ENCODE data around the gene SPN. TPM values are rescaled to one million over a fixed set of nuclear protein-coding genes. Genes with fewer than 3 reads are reported as not detected.

The SPN gene
- total RNA-seq, 1 donor from 2014 or later = 10.3 TPM

- DNase-seq (ENCODE audit: low spot score in 2 of 2) = no peak
- Histone ChIP-seq H3K9me3 (no peaks in the 10 kb centered on the region), H3K27ac (no peak overlapping the region), H3K4me3 (no peak overlapping the region), H3K4me1 (peaks cover 0 to 2% of the 10 kb centered on the region in 2 donors), H3K36me3 (no peaks in the 10 kb centered on the region), H3K27me3 (no peaks in the 10 kb centered on the region)
- intact Hi-C loops (cut with DNase I) = no loop called here
- no peak for TF ChIP-seq CTCF (IDR thresholded peaks at IDR 0.05)
Measured at GRCh38 chr16:29668267-29668666, 5.2 kb downstream of the SPN start.

- Histone ChIP-seq H3K4me1 (no peaks in the 10 kb centered on the region), H3K36me3 (no peaks in the 10 kb centered on the region), H3K27me3 (no peaks in the 10 kb centered on the region), H3K4me3 (no peak overlapping the region), H3K27ac (no peak overlapping the region), H3K9me3 (no peaks in the 10 kb centered on the region)
- TF ChIP-seq CTCF (IDR thresholded peaks at IDR 0.05) = no peak
- DNase-seq (ENCODE audit: low spot score in 2 of 2) = no peak
- intact Hi-C loops (cut with DNase I) = no loop called here
Measured at GRCh38 chr16:29673501-29673900, 10.5 kb downstream of the SPN start.

- Histone ChIP-seq H3K4me3 (no peak overlapping the region), H3K27ac (no peak overlapping the region), H3K27me3 (no peaks in the 10 kb centered on the region), H3K9me3 (no peaks in the 10 kb centered on the region), H3K4me1 (no peaks in the 10 kb centered on the region), H3K36me3 (no peaks in the 10 kb centered on the region)
- no peak for TF ChIP-seq CTCF (IDR thresholded peaks at IDR 0.05)
- no peak for DNase-seq (ENCODE audit: low spot score in 2 of 2)
- intact Hi-C loops (cut with DNase I) = no loop called here
Measured at GRCh38 chr16:29674188-29674587, 11.1 kb downstream of the SPN start.

DNA sequence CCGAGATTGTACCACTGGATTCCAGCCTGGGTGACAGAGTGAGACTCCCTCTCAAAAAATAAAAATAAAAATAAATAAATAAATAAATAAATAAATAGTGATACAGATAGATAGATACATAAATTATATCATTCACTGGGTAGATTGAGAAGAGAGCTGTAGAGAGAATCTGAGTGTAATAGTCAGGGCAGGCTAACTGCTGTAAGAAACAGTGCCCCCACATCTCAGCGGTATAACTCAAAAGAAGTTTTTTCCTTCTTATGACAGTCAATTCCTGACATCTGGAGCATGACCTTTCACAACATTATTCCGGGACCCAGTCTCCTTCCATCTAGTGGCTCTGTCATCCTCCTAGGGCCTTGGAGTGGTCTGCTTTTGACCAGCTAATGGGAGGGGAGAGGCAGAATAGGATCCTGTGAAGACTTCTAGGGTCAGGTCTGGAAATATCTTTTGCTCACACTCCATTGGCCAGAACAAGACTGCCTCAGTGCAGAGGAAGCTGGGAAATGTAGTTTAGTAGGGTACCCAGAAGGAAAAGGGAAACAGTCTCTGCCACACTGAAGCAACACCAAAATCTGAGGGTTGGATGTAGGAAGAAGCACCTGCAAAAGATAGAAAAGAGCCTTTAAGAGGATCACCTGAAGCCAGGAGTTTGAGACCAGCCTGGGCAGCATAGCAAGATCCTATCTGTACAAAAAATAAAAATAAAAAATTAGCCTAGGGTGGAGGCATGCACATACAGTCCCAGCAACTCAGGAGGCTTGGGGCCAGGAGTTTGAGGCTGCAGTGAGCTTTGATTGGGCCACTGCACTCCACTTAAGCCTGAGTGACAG is 13.0 kb downstream of the SPN start:
- H3K4me3 ChIP-seq = no peak overlapping the region
- no peak for DNase-seq (ENCODE audit: low spot score in 2 of 2)
- H3K4me1 ChIP-seq = no peaks in the 10 kb centered on the region
- no peaks in the 10 kb centered on the region for H3K36me3 ChIP-seq
- H3K27me3 ChIP-seq = no peaks in the 10 kb centered on the region
- no peak overlapping the region for H3K27ac ChIP-seq
- no peaks in the 10 kb centered on the region for H3K9me3 ChIP-seq
- intact Hi-C loops (cut with DNase I) = no loop called here
- TF ChIP-seq CTCF (IDR thresholded peaks at IDR 0.05) = no peak

- Histone ChIP-seq H3K27me3 (no peaks in the 10 kb centered on the region), H3K9me3 (no peaks in the 10 kb centered on the region), H3K4me3 (no peak overlapping the region), H3K27ac (no peak overlapping the region), H3K4me1 (no peaks in the 10 kb centered on the region), H3K36me3 (no peaks in the 10 kb centered on the region)
- DNase-seq (ENCODE audit: low spot score in 2 of 2) = no peak
- TF ChIP-seq CTCF (IDR thresholded peaks at IDR 0.05) = no peak
- intact Hi-C loops (cut with DNase I) = no loop called here
Measured at GRCh38 chr16:29676989-29677785, 14.1 kb downstream of the SPN start.

Data from ascending aorta (tissue), 2 donors.